Duodenal mucosa (tissue), 2 donors: ENCODE measurements around the gene FBLN2.

ENCODE experiments used
- H3K27ac ChIP-seq: one replicate; pipeline ENCODE4 v1.7.0; 2013; ENCODE audit warnings: low read depth, low read length
- H3K27me3 ChIP-seq, 2 donors: one replicate each; pipeline ENCODE4 v1.7.0; 2013; ENCODE audit warnings: low read length in 2 of 2, control low read depth in 1 of 2; ENCODE audit not compliant: insufficient read depth in 2 of 2, control insufficient read depth in 1 of 2
- H3K36me3 ChIP-seq, 2 donors: one replicate each; pipeline ENCODE4 v1.7.0; 2013; ENCODE audit warnings: low read length in 2 of 2, control low read depth in 1 of 2; ENCODE audit not compliant: insufficient read depth in 2 of 2, control insufficient read depth in 1 of 2
- H3K4me1 ChIP-seq, 2 donors: one replicate each; pipeline ENCODE4 v1.7.0; 2013; ENCODE audit warnings: low read length in 2 of 2, control low read depth in 1 of 2; ENCODE audit not compliant: insufficient read depth in 2 of 2, control insufficient read depth in 1 of 2
- H3K4me3 ChIP-seq, 2 donors: one replicate each; pipeline ENCODE4 v1.7.0; 2013; ENCODE audit warnings: low read length in 2 of 2, low read depth in 1 of 2
- H3K9ac ChIP-seq, 2 donors: one replicate each; pipeline ENCODE4 v1.7.0; 2013; ENCODE audit warnings: low read length in 2 of 2, low read depth in 1 of 2
- H3K9me3 ChIP-seq, 2 donors: one replicate each; pipeline ENCODE4 v1.7.0; 2013; ENCODE audit warnings: low read length in 2 of 2, control low read depth in 1 of 2; ENCODE audit not compliant: control insufficient read depth in 1 of 2

The FBLN2 gene

DNA sequence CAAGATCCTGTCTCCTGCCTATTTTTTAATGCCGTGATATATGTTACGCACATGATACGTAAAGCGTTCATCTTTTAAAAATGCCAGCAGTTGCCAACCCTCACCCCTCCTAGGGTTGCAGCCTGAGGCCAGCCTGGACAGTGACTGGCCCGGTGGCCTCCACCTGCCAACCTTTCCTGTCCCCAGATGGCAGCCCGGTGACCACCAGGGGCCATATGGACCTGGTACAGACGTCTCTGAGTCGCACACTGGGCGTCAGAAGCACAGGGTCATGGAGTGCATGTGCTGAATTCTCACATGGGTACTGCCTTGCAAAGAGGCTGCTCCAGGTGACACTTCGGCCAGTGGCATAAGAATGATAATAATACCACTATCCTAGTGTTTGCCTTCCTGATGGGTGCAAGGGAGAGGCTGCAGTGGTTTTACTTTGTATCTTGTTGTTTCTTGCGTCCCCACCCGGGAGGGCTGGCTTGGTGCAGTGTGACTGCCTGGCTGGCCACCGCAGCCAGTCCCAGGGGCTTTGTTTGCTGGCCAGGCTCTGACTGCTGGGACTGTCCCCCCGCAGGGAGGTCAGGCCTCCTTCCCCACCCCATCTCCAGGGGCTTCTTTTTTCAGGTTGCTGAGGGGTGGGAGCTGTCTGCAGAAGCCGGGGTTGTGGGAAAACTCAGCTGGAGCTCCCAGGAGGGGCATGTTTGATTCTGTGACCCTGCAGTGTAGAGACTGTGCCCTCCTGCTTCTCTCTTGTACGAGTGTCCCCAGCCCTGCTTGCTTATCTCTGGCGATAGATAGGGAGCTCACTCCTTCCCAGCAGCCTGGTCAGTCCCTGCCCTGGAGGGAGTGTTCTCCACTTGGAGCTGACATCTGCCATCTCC, 16.9 kb downstream of the FBLN2 start:
- H3K4me1 ChIP-seq: no peaks in the 10 kb centered on the region

DNA sequence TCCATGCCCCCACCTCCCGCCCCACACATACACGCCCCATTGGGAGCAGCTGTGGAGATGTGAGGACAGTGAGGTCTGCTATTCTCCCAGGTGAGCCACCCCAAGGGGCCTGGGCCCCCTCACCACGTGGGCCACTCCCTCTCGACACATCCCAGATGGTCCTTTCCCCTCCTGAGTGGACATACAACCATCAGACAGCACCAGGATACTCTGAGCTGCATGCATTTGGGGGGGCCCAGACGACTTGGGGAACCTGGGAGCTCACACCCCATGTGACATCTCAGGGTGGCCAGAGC, 17.5 kb downstream of the FBLN2 start:
- Histone ChIP-seq H3K36me3 (no peaks in the 10 kb centered on the region), H3K4me3 (no peak overlapping the region), H3K27ac (no peak overlapping the region), H3K9me3 (no peaks in the 10 kb centered on the region), H3K27me3 (peaks cover 0 to 2% of the 10 kb centered on the region in 2 donors), H3K4me1 (no peaks in the 10 kb centered on the region), H3K9ac (no peak overlapping the region)

More for the DNA sequence above, 16.9 kb downstream of the FBLN2 start:
- Histone ChIP-seq H3K27me3 (peaks cover 0 to 4% of the 10 kb centered on the region in 2 donors), H3K36me3 (no peaks in the 10 kb centered on the region), H3K4me3 (no peak overlapping the region), H3K27ac (no peak overlapping the region), H3K9ac (no peak overlapping the region), H3K9me3 (no peaks in the 10 kb centered on the region)

DNA sequence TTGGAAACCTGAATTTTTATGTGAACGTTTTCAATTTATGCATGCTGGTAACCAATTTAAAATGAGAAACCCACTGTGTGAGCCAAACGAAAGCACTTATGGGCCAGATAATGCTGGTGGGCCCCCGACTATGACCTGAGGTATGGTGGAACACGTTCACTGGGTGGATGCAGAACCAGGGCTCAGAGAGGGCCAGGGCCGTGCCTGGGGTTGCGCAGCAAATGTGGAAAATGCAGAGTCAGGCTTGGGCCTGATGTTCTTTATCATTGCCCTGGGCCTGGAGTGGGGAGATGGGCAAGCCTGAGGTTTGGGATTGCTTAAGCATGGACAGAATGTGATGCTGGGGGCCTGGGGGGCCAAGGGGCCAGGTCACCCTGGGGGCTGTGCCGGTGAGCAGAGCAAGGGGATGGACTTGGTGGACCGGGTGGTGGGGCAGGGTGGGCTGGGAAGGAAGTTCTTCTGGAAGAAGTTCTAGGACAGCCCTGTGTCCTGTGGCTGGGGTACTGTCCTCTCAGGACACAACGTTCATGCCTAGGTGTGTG, 17.9 kb downstream of the FBLN2 start:
- Histone ChIP-seq H3K27ac (no peak overlapping the region), H3K9me3 (no peaks in the 10 kb centered on the region), H3K4me3 (no peak overlapping the region), H3K4me1 (no peaks in the 10 kb centered on the region), H3K36me3 (no peaks in the 10 kb centered on the region), H3K27me3 (no peaks in the 10 kb centered on the region), H3K9ac (no peak overlapping the region)

DNA sequence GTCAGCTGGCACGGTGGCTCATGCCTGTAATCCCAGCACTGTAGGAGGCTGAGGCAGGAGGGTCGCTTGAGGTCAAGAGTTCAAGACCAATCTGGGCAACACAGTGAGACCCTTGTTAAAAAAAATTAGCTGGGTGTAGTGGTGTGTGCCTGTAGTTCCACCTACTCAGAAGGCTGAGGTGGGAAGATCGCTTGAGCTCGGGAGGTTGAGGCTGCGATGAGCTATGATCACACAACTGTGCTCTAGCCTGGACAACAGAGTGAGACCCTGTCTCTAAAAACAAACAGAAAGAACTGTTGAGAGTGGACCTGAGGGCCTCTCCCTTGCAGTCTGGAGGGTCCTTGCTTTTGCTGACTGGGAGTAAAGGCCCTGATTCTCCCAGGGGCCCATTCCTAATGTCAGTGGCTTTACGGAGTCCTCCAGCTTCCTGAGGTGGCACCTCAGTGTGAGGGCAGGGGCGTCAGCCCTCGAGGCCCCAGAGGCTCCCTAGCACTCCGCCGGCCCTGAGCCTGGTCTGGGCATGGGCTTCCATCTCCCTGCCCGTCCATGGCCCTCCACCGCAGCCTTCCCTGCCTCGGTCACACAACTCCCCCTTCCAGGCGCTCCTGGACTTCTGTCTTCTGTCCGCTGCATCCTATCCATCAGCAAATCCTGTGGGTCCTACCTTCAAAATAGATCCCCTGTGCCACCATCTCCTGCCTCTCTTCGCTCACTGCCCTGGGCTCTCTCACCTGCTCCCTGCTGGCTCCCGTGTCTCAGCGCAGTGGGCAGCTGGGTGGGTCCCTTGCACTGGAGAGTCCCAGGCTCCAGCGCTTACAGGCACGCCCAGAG, 19.0 kb downstream of the FBLN2 start:
- Histone ChIP-seq H3K9ac (no peak overlapping the region), H3K27ac (no peak overlapping the region), H3K4me3 (no peak overlapping the region), H3K27me3 (no peaks in the 10 kb centered on the region), H3K4me1 (no peaks in the 10 kb centered on the region), H3K9me3 (no peaks in the 10 kb centered on the region), H3K36me3 (no peaks in the 10 kb centered on the region)

DNA sequence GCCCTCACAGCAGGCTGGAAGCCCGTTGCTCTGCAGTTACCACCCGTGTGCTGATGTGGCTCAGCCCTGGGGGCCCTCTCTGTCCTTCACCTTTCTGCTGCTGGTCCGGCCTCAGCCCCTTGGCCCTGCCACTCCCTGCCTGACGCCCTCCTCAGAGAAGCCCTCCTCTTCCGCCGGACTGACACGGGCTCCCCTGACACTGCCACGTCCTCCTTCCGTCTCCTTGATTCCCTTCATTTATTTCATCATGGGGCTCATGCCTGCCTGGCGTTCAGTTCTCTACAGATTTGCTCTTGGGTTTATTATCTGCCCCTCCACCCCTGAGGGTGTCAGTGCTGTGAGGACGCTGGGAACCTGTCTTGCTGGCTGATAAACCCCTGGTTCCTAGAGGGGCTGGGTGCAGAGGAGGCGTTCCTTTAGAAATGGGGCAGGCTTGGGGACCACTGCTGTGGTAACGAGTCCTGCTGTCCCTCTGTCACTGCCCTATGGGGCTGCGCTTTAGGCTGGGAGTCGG, 19.6 kb downstream of the FBLN2 start:
- Histone ChIP-seq H3K4me1 (no peaks in the 10 kb centered on the region), H3K36me3 (no peaks in the 10 kb centered on the region), H3K4me3 (no peak overlapping the region), H3K9ac (no peak overlapping the region), H3K27me3 (no peaks in the 10 kb centered on the region), H3K9me3 (no peaks in the 10 kb centered on the region), H3K27ac (no peak overlapping the region)

DNA sequence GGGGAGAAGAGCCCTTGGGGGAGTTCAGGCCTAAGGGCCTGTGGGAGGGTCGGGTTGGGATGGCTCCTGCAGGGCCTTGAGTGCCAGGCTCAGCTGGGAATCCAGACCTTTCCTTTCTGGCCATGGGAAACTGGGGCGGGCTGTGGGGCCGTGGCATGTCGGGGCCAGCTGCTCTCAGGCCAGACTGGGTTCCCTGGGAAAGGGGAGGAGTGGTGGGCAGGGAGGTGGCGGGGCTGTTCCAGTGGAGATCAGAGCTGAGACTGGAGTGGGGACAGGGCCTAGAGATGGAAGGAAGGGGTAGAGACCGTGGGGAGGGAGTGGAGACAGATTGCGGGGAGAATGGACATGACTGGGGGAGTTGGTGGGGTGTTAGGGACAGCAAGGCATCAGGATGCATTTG, 20.3 kb downstream of the FBLN2 start:
- H3K27me3 ChIP-seq: no peaks in the 10 kb centered on the region
- no peak overlapping the region for H3K4me3 ChIP-seq
- H3K27ac ChIP-seq: no peak overlapping the region
- H3K9me3 ChIP-seq: no peaks in the 10 kb centered on the region
- no peaks in the 10 kb centered on the region for H3K36me3 ChIP-seq
- no peak overlapping the region for H3K9ac ChIP-seq
- no peaks in the 10 kb centered on the region for H3K4me1 ChIP-seq

DNA sequence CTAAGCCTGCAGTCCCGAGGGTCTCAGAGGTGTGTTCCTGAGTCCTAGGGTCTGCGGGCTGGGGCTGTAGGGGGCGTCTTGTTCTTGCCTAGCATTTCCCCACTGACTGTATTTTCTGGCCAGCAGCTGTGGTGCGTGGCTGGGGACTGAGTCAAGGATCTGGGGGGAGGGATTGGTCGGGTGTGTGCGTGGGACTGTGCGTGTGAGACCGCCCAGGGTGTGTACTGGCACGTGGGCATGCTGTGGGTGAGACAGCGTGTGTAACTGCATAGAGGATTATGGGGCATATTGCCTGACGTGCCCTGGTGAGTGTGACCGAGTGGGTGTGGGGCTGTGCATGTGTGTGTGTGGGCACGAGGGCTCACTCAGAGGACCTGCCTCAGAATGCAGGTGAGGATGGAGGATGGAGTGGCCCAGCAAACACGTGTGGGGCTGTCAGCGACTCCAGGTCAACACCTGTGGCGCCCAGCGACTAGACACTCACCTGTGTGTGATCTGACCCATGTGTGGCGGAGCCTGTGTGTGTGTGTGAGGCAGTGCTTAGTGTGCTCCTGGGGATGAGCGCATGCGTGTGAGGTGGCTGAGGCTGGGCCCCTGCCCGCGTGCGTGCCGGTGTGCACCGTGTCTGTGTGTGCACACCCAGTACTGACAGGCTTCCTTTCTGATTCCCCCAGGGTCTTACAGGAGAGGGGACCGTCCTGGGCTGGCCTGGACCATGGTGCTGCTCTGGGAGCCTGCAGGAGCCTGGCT, 20.9 kb downstream of the FBLN2 start:
- Histone ChIP-seq H3K9me3 (no peaks in the 10 kb centered on the region), H3K4me1 (no peaks in the 10 kb centered on the region), H3K9ac (no peak overlapping the region), H3K36me3 (no peaks in the 10 kb centered on the region), H3K27ac (no peak overlapping the region), H3K27me3 (no peaks in the 10 kb centered on the region), H3K4me3 (no peak overlapping the region)

DNA sequence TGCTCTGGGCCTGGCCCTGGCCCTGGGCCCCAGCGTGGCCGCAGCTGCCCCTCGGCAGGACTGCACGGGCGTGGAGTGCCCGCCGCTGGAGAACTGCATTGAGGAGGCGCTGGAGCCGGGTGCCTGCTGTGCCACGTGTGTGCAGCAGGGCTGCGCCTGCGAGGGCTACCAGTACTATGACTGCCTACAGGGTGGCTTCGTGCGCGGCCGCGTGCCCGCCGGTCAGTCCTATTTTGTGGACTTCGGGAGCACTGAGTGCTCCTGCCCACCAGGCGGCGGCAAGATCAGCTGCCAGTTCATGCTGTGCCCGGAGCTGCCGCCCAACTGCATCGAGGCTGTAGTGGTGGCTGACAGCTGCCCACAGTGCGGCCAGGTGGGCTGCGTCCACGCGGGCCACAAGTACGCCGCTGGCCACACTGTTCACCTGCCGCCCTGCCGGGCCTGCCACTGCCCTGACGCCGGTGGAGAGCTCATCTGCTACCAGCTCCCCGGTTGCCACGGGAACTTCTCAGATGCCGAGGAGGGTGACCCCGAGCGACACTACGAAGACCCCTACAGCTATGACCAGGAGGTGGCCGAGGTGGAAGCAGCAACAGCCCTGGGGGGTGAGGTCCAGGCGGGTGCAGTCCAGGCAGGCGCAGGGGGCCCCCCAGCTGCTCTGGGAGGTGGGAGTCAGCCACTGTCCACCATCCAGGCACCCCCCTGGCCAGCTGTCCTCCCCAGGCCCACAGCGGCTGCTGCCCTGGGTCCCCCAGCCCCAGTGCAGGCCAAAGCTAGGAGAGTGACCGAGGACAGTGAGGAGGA, 21.7 kb downstream of the FBLN2 start:
- Histone ChIP-seq H3K36me3 (no peaks in the 10 kb centered on the region), H3K4me3 (no peak overlapping the region), H3K9ac (no peak overlapping the region), H3K4me1 (no peaks in the 10 kb centered on the region), H3K27me3 (no peaks in the 10 kb centered on the region), H3K9me3 (no peaks in the 10 kb centered on the region), H3K27ac (no peak overlapping the region)

DNA sequence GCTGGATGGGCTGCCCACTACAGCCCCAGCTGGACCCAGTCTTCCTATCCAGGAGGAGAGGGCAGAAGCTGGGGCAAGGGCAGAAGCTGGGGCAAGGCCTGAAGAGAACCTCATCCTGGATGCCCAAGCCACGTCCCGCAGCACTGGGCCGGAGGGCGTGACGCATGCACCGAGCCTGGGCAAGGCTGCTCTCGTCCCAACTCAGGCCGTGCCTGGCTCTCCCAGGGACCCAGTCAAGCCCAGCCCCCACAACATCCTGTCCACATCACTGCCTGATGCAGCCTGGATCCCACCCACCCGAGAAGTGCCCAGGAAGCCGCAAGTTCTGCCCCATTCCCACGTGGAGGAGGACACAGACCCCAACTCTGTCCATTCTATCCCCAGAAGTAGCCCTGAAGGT, 22.3 kb downstream of the FBLN2 start:
- H3K36me3 ChIP-seq: no peaks in the 10 kb centered on the region
- H3K4me3 ChIP-seq: no peak overlapping the region
- no peak overlapping the region for H3K9ac ChIP-seq
- H3K27me3 ChIP-seq: no peaks in the 10 kb centered on the region
- H3K9me3 ChIP-seq: no peaks in the 10 kb centered on the region
- H3K27ac ChIP-seq: no peak overlapping the region
- H3K4me1 ChIP-seq: no peaks in the 10 kb centered on the region
